DMS79 treated with DMSO at 0.1 percent for 48 hours (cell line): ENCODE data around the gene SMARCC1.

ENCODE experiments used
- DNase-seq: peaks from one replicate; lab custom pipeline; 2025; lab: John Stamatoyannopoulos, UW

SMARCC1 gene

GRCh38 chr3:47701388-47701787 lies 80.3 kb downstream of the SMARCC1 start:
- no peak for DNase-seq

DNA sequence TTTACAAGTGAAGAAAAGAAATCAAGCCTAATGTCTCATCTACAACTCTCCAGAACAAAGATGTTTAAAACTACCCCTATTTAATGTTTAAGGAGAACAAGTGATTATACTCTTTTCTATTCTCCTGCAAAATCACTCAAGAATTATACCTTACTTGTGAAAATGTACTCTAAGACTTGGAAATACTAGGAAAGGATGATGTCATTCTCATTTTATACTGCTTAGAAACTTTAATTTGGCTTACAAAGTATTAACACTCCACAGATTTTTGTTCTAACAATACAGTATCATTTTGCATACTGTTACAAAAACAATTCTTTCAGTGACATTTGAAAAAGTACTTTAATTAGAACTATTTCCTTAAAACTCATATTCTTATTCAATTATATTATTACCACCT lies 89.5 kb downstream of the SMARCC1 start:
- DNase-seq = no peak

DNA sequence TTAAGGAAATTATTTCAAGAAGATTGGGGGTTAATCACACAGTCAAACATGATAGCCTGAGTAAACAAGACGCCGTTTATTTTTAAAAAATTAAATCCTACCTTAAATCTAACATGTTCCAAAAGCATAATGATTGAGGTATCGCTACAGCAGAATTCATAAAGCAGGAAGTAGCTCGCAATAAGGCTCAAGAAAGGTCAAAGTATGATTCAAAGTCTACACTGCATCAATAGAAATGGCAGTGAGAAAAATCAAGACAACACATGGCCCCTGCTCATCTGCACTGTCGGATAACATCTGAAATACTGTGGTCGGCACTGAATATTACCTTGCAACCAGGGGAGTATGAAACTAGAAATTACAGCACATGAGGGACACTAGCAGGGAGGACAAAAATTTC lies 93.2 kb downstream of the SMARCC1 start:
- no peak for DNase-seq

- DNase-seq = no peak
These were observed 96.7 kb downstream of the SMARCC1 start for GRCh38 chr3:47685037-47685436.

GRCh38 chr3:47681016-47681415 lies 100.7 kb downstream of the SMARCC1 start:
- DNase-seq = no peak

- no peak for DNase-seq
These were observed 103.0 kb downstream of the SMARCC1 start for GRCh38 chr3:47678446-47679338.

GRCh38 chr3:47669026-47669749 lies 112.5 kb downstream of the SMARCC1 start:
- DNase-seq = no peak

- no peak for DNase-seq
These were observed 115.6 kb downstream of the SMARCC1 start for GRCh38 chr3:47666118-47666517.

DNA sequence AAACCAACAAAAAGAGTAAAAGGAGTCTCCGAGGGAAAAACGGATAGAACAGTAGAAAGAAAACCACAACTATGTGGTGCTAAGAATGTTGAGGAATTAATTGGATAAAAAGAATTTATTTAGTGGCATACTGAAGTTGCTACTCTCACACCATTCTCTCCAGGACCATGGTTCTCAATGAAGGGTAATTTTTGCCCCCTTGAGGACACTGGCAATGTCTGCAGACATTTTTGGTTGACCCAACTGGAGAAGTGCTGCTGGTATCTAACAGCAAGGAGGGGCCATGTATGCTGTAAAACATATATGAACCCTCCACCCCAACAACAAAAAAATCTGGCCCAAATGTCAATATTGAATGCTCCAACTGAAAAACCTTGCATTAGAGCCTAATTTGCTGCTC lies 117.2 kb downstream of the SMARCC1 start:
- no peak for DNase-seq

DNA sequence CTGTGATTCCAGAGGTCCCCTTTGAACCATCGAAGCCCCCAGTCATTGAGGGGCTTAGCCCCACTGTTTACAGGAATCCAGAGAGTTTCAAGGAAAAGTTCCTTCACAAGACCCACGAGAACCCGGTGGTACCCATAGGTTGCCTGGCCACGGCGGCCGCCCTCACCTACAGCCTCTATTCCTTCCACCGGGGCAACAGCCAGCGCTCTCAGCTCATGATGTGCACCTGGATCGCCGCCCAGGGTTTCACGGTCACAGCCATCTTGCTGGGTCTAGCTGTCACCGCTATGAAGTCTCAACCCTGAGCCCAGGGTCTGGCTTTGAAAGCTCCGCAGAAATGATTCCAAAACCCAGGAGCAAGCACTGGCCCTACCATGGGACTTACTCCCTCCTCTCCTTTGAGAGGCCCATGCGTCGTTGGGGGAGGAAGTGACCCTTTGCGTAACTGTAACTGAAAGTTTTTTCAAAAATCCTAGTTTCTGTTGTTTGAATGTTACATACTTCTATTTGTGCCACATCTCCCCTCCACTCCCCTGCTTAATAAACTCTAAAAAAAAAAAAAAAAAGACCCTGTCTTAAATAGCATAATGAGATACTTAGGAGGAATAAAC lies 118.0 kb downstream of the SMARCC1 start:
- no peak for DNase-seq

- DNase-seq = no peak
These were observed 120.5 kb downstream of the SMARCC1 start for GRCh38 chr3:47661121-47661752.

DNA sequence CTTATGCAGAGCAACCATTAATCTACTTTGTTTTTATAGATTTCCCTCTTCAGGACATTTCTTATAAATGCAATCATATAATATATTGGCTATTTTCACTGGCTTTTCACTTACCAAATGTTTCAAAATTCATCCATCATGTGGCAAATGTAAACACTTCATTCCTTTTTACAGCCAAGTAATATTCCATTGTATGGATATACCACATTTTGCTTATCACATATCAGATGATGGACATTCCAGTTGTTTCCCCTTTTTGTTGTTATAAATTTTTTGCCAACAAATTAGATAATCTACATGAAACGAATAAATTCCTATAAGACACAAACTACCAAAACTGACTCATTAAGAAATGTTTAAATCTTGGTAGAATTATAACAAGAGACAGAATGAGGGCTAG lies 123.2 kb downstream of the SMARCC1 start:
- DNase-seq = no peak

- DNase-seq = peak; percentile 42
These were observed 129.6 kb downstream of the SMARCC1 start for GRCh38 chr3:47652142-47652541.

GRCh38 chr3:47650294-47650693 lies 131.4 kb downstream of the SMARCC1 start:
- no peak for DNase-seq

- DNase-seq = no peak
These were observed 134.1 kb downstream of the SMARCC1 start for GRCh38 chr3:47647550-47647949.

- peak; percentile 12 for DNase-seq
These were observed 135.3 kb downstream of the SMARCC1 start for GRCh38 chr3:47646362-47646761.

DNA sequence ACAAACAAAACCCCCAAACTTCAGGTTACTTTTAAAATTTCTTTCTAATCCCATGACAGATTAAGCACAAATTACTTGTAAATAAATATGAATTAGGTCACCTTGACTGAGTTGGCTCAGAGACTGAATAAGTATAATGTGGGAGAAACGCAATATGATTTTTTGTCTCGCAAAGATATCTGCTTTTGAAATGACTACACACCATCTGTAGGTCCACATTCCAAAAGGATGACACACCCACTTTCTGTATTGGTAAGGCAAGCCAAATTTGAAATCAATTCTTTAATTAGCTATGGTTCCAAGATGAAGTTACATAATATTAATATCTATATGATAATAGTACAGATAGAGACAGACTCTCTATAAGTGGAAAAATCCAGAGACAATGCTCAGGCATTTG lies 136.1 kb downstream of the SMARCC1 start:
- DNase-seq = no peak

- no peak for DNase-seq
These were observed 138.6 kb downstream of the SMARCC1 start for GRCh38 chr3:47643092-47643491.

DNA sequence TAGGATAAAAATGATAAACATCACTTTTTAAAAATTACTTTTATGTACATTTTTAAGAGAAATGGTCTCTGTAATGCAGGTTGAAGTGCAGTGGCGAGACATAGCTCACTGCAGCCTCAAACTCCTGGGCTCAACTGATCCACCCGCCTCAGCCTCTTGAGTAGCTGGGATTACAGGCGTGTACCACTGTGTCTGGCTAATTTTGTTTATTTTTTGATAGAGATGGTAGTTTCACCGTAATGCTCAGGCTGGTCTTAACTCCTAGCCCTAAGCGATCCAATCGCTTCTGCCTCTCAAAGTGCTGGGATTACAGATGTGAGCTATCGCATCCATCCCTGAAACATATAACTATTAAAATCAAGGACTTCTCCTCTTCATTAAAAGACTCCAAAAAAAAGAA lies 140.0 kb downstream of the SMARCC1 start:
- no peak for DNase-seq

DNA sequence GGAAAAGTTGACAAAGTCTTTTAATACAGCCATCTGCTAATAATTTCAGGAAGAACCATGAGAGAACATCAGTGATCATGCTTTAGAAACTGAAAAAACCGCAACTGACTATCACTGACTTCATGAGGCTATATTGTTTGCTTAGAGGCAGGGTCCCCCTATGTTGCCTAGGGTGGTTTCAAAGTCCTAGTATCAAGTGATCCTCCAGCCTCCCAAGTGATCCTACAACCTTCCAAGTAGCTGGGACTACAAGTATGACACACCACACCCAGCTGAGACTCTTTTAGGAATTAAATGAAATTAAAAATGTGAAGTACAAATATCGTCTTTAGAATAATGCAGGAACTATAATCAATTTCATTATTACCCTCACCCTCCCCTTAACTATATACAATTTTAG lies 144.8 kb downstream of the SMARCC1 start:
- DNase-seq = no peak

DNA sequence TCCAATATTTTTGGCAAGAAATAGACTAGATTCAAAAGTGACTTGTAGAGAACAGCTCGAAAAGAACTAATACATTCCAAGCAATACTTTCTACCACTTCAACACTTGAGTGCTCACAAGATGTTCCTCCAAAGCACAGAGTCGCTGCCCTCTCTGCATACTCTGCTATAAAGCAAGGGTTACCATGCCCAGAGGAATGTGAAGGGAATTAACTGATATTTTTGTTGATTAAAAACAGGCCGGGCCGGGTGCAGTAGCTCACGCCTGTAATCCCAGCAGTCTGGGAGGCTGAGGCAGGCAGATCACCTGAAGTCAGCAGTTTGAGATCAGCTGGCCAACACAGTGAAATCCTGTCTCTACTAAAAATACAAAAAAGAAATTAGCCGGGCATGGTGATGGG lies 145.5 kb downstream of the SMARCC1 start:
- no peak for DNase-seq

DNA sequence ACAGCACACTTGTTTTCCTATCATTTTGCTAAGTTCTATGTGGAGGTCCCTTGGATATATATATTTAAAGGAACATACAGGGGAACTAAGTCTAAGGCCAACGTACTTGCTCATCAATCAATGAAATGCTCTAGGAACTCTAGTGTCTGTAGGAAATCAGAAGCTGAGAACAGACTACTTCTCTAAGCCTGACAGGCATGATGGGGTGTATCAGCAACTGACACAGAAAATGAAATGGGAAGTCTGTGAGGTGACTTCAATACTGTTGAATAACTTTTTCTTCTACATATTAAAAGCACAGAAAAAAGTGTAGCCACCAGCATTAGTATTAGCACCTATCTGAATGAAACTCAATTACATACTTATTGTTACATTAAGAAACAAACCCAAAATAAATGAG lies 146.2 kb downstream of the SMARCC1 start:
- DNase-seq = no peak
